ENCODE results near the gene ATRNL1.

- TF ChIP-seq EP300 (IDR thresholded peaks at IDR 0.05; ENCODE audit: borderline replicate concordance in 1 of 2, low read depth in 2 of 2, low read length in 2 of 2) = no peak
- no peak for TF ChIP-seq CTCF (IDR thresholded peaks at IDR 0.05; ENCODE audit: control extremely low read depth in 1 of 3, insufficient read depth in 1 of 3, low read depth in 1 of 3, low read length in 3 of 3)
- TF ChIP-seq CEBPB (IDR thresholded peaks at IDR 0.05; ENCODE audit: low read depth, low read length) = no peak
Observed at GRCh38 chr10:115867305-115867704, 774.1 kb downstream of the ATRNL1 start.

All from H1 (cell line).